HG03095 (cell line): ENCODE results near the gene SMURF1.
"Not testable (repeated sequence)": the region's sequence is repeated elsewhere in the genome, so short reads cannot be mapped to it uniquely, and the experiment has no call there.

Experiments
- ATAC-seq: cut with Tn5 transposase; IDR thresholded peaks from one replicate; pipeline ENCODE4 v1.9.1; 2021; ENCODE audit warnings: moderate library complexity; ENCODE audit not compliant: unreplicated experiment

The SMURF1 gene

DNA sequence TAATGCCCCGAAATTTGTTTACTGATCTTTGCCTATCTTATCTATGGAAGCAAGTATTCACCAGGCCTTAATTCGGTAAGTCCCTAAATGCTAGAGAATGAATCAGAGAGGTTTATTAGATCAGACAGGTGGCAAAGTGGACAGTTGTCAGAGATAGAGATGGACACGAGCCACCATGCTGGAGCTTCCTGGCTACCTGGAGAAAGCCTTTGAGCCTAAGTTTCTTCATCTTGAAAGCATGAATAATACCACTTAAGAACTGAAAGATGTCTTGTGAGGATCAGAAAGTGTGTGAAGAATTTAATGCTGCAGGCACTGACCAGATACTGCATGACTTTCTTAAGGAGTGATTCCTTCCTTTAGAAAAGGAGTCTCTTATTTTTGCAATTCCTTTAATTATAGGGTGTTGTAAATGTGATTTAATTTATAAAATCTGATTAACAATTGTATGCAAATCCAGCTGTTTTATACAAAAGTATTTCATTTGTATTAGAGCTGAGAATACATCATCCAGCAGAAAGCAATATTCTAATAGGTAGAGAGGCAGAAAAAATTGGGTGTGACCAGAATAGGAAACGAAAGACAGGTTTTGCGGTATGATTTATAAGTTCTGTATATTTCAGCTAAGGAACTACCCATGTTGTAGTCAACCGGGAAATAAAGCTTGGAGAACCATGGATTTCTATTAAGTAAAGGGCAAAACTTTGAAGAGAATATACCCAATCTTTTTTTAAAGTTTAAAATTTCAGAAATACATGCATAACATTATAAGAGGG lies 82.7 kb downstream of the SMURF1 start:
- ATAC-seq, result no peak

GRCh38 chr7:99054781-99055180 lies 89.1 kb downstream of the SMURF1 start:
- no peak for ATAC-seq

DNA sequence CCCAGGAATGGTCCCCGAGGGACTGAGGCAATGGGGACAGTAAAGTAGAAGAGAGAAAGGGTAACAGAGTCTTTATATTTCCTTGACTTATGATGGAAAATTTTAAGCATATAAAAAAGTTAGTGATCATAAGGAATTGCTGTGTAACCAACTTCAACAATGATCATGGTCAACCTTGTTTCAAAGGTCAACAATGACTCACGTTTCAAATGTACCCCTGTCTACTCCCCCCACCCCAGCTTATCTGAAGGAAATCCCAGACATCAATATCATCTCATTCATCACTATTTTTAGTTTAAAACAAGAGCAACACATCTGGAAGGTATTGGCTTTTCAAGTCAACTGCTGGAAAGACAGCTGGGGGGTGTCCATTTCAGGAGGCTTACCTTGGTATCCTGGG lies 92.9 kb downstream of the SMURF1 start:
- ATAC-seq, result no peak

GRCh38 chr7:99047526-99048077 lies 96.3 kb downstream of the SMURF1 start:
- no peak for ATAC-seq

- ATAC-seq, result no peak
Observed at GRCh38 chr7:99046722-99047121, 97.2 kb downstream of the SMURF1 start.

GRCh38 chr7:99046262-99046661 lies 97.6 kb downstream of the SMURF1 start:
- ATAC-seq, result not testable (repeated sequence)

GRCh38 chr7:99044858-99045257 lies 99.0 kb downstream of the SMURF1 start:
- not testable (repeated sequence) for ATAC-seq

- no peak for ATAC-seq
Observed at GRCh38 chr7:99042957-99043356, 101.0 kb downstream of the SMURF1 start.

- ATAC-seq, result no peak
Observed at GRCh38 chr7:99041526-99041925, 102.4 kb downstream of the SMURF1 start.

GRCh38 chr7:99040104-99040958 lies 103.6 kb downstream of the SMURF1 start:
- no peak for ATAC-seq

GRCh38 chr7:99039384-99039891 lies 104.5 kb downstream of the SMURF1 start:
- no peak for ATAC-seq

DNA sequence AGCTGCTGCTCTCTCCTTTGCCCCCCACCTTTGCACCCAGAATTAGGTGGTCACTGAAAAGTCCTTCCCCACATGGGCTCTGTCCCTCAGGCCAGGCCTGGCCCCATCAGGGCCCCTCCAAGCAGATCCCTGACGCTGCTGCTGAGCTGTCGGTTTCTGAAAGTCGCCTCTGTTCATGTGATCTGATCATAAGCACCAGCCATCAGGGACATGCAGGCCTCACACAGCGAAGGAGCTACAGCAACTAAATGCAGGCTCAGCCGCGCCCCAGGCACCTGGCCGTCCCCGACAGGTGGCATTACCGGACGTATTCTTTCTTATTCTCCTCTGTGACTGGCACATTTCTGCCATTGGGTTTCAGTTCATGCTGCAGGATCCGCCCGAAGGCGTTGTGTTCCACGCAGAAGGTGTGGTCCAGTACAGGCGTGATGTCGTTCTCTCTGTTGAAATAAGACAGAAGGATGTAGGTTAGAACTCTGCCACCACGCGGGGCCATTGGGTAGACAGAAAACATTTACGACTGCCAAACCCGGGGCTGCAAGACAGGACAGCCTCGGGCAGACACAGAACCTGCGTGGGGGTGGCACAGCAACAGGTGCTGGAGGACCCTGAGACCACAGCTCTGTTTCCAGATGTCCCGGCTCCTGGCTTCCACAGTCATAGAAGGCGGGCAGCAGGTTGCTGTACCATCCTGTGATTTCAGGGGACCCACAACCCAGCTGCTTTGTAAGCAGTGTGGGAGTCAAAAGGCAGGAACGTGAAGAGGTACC lies 105.6 kb downstream of the SMURF1 start:
- ATAC-seq, result no peak

DNA sequence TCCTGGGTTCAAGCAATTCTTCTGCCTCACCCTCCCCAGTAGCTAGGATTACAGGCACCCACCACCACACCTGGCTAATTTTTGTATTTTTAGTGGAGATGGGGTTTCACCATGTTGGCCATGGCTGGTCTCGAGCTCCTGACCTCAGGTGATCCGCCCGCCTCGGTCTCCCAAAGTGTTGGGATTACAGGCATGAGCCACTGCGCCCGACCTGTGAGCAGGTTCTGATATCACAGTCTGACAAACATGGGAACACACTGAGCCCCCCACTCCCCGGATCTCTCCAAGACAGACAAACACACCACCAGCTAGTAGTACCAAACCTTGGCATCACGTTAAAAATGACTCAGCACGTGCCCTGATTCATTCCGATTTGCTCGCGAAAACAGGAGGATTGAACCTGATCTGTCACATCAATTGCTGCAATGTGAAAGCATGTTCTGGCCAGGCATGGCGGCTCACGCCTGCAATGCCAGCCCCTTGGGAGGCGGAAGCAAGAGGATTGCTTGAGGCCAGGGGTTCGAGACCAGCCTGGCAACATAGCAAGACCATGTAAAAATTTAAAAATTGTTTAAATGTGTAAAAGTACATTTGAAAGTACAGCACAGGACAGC lies 106.5 kb downstream of the SMURF1 start:
- ATAC-seq, result no peak

GRCh38 chr7:99036546-99037111 lies 107.3 kb downstream of the SMURF1 start:
- no peak for ATAC-seq

DNA sequence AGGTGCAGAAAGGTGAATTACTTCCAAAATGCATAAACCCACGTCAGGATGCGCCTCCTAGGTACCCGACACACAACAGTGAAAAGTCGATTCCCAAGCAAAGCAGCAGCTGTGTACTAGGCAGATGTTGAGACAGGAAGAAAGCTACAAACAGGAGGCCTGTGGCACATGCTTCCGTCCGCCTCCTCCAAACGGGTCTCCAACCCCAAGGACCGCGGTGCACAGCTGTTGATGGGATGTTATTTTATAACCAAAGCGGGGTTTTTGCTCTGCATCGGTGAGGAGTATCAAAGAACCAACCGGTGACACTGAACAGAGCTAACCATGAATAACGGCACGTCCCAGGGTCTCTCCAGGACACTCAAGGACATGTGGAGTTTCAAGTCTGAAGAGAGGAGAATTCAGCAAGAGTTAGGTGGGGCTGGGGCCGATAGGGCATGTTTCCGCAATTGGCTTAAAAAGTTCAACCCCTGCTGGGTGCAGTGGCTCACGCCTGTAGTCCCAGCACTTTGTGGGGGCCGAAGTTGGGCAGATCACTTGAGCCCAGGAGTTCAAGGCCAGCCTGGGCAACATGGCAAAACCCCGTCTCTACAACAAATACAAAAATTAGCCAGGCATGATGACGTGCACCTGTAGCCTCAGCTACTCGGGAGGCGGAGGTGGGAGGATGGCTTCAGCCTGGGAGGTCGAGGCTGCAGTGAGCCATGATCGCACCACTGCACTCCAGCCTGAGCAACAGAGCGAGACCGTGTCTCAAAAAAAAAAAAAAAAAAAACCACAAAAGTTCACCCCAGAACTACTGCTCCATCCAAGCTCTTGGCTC lies 108.0 kb downstream of the SMURF1 start:
- ATAC-seq, result no peak

DNA sequence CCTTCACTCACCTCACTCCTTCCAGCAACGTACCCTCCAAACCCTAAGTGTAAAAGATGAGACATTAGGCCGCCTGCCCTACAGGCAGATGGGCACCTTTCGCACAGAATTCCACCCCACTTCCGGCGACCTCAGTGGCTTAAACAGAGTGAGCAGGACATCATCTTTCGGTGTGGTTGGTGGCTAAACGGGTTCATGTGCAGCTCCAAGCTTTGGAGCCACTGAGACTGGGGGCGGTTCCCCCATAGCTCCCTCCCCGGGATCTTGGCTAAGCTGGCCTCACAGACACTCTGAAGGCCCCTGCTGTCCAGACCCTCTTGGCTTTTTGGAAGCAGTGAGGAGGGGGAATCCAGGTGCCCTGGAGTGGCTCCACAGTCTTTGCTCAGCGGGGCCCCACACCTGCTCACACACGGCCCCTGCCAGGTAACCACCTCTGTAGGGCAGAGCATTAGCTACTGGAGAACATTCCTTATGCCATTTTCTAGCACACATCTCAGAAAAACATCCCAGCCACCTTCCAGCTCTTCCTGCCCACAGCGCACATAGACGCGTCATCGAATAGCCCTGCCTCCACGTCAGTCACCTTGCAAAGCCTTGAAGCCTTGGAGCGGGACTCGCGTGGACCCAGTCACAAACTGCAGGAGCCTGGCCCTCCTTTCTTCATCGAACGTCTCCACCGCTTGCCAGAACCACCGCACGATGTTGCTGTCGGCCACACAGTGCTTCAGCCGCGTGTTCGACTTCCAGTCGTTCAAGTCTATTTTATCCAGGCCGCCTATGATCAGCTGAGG lies 108.8 kb downstream of the SMURF1 start:
- ATAC-seq, result no peak

DNA sequence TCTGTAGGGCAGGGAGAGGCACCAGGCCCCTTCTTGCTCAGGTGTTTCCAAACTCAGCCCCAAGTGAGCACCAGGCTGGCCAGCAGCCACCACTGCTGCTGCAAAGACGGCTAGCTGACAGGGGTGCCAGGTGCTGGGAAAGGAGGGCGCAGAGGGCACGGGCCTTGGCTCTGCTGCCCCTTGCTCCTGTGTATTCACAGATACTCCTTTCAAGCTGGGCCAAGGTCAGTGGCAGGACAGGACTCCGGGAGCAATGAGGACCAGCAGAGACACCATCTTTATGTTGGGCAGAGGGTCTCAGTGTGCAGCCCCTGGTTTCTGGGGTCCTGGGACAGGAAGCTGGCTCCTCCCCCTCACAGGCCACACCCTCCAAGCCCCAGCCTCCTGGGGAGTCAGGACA lies 110.1 kb downstream of the SMURF1 start:
- no peak for ATAC-seq

DNA sequence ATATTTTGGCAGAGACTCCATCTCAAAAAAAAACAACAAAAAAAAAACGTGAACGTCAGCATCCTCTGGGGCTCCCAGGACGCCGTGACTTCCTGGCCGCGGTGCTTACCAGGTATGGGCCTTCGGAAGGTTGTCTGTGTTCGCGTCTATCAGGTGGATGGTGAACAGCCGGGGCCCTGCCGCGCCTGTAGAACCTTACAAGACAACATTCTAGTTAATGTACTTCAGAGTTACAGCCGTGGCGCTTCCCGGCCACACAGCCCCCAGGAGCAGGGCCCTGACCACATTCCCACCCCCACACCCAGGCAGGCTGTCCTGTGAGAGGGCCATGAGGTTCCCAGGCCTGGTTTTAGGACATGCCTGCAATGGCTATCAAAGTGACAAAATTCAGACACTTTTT lies 111.0 kb downstream of the SMURF1 start:
- ATAC-seq, result no peak
